Femur (tissue), 1 donor: Measurements from ENCODE around the gene TMEFF2.

Experiments
- DNase-seq: peaks from one replicate; pipeline ENCODE4 v3.0.0-alpha.2; 2017

The TMEFF2 gene

DNA sequence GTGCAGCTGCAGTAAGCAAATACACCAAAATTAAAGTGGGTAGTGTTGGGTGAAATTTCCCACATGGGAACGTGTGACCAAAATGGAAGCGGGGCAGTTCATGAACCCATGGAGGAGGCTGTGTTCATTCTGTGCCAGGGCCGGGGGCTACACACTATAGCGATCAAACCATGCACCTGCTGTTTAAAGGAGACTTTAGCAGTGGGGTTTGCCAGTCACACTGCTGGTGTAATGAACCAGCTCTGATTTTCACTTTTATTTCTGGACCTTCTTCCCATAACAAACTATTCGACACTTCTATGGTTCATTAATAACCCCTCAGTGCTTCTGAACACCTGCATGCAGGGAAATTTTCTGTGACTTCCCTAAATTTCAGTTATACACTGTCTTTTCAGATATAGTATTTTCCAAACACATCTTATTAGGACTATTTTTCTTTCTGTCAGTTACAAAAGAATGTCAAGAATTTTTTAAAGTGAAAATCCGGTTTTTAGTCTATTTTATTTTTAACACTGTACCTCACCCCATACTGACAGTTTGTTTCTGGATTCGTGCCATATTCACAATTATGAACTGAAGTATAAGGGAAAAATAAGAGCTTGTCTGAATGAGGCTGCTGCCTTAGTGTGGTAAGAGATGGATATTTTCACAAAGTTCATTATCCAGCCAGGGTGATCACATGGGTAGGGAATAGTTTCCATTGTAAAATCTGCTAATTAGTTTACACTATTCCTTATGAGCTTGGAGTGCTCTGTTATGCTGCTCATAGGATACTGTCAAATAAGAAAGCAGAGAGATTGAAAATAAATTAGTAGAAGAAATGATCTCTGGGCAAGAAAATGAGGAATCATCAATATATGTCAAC, 236.5 kb downstream of the TMEFF2 start:
- no peak for DNase-seq

DNA sequence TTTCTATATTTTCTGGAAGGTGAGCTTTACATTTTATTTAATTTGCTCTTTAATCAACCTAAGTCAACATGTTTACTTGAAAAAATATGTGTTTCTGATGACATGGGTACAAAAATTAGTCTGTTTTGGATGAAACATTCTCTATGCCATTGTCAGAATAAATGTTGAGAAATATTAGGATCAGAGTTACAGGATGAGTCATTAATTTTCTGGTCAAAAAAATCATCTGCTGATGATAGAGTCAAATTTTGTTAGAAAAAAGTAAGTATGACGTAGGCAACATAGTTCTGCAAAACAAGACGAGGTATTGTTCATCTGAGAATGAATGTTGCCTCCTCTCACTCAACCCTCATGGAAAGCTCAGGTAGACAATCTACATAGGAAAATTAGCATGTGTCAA, 240.3 kb downstream of the TMEFF2 start:
- no peak for DNase-seq

GRCh38 chr2:191952515-191953270, 242.0 kb downstream of the TMEFF2 start:
- no peak for DNase-seq

DNA sequence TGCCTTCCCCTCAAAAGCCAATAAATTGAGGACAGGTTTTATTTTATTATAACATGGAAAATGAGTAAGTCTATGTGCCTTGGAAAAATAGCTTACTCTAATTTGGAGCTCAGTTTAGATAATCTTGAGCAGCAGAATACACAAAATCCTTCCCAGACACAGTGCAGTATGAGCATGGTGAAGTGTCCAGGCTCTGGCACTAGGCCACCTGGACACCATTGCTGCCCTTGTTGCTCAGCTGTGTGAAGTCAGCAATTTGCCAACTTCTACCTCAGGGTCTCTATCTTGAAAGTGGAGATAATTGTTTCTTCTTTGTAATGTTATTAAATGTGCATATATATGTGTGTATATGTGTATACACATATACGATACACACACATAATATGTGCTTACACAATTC, 242.9 kb downstream of the TMEFF2 start:
- no peak for DNase-seq

- no peak for DNase-seq
Observed at GRCh38 chr2:191951376-191951775, 243.4 kb downstream of the TMEFF2 start.

DNA sequence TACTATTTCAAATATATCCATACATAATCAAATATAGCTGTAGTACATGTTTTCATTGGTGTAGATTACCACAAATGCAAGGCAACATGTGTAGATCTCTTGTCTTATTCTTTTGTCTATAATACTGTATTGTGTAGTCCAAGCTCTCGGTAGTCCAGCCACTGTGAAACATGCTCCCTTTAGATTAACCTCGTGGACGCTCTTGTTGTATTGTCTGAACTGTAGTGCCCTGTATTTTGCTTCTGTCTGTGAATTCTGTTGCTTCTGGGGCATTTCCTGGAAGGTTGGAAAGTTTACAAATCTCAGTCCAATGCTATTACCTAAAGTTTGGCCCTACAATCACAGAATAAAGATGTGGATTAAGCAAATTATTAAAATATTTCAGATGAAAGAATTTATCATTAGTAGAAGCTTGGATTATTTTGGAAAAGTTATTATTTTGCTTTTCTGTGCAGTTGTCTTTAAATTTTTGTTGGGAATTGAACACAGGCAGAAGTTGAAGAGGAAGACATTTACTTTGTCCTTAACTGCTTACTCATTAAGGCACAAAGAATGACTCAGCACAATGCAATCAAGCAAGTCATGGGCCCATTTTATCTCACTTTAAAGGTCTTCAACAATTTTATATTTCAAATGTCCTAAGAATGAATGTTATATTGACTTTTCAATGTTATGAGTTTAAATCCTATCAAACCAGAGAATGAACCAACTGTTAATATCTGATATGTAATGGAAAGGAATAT, 244.4 kb downstream of the TMEFF2 start:
- DNase-seq, result no peak

- no peak for DNase-seq
Observed at GRCh38 chr2:191947235-191947634, 247.5 kb downstream of the TMEFF2 start.

DNA sequence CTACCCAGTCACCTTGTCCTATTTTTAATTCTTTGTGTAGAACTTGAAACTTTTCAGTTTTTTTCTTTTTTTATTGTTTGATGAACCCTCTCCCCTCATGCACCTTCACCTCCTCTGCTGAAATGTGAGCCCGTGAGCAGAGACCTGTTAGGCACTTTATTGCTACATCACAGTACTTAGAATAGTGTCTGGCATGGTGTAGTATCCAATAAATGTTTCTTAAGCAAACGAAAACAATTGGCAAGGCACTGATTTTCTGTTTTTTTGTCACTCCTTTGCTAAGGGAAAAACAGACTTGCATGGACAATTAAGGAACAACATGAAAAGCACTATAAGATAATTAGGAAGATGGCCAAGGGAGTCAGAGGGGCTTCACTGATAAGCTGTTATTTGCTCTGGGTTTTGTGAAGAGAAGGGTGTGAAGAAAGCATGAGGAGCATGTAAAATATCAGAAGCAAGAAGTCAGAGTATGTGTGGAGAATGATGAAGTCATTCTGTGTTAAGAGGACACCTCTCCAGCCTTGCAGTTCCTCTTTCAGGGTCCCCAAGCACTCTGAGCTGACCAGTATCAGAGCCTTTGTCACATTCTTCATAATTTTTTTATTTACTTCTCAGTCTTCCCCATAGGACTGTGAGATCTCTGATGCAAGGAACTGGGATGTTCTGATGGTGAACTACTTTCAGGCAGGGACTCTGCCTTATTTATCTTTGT, 248.1 kb downstream of the TMEFF2 start:
- no peak for DNase-seq

GRCh38 chr2:191945623-191946022, 249.1 kb downstream of the TMEFF2 start:
- DNase-seq, result no peak

DNA sequence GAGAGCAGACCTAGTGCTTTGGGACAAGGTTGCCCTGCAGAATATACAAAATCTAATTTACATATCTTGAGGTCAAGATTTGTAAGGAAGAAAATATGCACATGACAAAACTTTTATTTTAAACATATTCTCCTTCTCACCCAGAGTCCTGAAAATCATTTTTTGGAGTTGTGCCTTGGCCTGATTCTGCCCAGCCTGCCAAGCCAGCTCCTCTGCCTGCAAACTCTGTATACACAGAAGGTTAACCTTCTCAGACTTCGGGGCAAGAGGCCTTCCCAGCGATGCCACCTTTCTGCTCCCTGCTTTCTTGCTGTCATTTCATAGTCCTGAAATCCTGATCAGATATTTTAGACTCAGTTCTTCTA, 252.0 kb downstream of the TMEFF2 start:
- no peak for DNase-seq

DNA sequence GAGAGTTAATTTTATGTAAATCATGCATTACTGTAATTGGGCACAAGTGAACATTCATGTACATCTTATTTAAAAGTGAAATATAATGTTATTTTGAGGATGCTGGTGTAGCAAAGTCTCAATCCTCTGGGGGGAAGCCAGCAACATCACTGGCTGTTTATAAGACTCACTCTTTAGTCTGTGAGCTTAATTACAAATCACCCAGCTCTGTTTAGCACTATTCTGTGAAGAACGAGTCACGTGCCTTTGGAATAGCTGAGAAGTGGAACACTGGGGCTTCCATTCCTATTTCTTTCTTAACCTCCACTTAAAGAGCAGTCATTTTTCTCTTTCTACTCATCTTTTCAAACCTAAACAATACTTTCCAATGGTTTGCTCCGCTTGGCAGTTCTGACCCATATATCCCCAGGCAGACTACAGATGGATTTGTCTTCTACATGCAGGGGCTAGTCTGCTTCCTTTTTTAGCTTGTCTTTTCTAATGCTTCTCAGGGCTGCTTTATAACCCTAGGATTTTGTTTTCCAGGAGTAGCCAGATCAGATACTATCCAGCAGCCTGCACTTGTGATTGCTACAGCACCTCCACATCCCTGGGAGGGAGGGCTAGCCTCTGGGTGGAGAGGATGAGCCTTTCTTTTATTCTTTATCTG, 252.5 kb downstream of the TMEFF2 start:
- no peak for DNase-seq

- DNase-seq, result no peak
Observed at GRCh38 chr2:191941376-191941929, 253.3 kb downstream of the TMEFF2 start.

DNA sequence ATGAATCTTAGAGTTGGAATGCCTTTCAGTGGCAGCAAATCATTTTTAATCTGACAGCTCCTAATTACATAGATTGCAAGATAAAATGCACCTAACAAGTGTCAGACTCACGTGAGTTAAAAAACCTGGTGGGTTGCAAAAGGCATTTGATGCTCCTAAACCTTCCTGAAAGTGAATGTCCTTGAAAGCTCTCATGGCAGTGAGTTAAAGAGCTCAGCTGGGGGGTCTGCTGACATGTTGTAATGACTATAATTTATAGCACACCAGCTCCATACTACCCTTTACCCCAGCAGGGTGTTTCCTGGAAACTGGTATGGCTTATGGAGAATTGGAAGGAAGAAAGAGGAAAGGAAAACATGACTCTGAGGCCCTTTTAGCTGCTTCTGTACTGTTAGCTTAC, 256.0 kb downstream of the TMEFF2 start:
- no peak for DNase-seq

- DNase-seq, result no peak
Observed at GRCh38 chr2:191936882-191937405, 257.8 kb downstream of the TMEFF2 start.

DNA sequence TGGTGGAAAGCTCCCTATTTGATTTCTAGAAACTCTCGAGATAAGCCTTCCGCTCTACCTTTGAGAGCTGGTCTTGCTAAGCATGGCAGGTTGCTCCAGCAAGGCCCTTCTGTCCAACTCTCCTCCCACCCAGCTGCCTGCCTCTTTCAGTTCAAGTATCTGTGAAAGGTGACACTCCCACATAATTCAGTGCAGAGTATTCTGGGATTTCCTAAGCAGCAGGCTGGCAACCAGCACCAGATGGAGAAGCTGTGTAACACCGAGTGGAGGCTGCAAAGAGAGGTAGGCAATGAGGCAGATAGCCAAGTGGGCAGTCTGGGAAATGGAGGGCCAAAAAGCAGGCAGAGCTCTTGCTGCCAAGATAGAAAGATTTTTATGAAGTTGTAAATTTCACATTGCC, 259.5 kb downstream of the TMEFF2 start:
- no peak for DNase-seq

DNA sequence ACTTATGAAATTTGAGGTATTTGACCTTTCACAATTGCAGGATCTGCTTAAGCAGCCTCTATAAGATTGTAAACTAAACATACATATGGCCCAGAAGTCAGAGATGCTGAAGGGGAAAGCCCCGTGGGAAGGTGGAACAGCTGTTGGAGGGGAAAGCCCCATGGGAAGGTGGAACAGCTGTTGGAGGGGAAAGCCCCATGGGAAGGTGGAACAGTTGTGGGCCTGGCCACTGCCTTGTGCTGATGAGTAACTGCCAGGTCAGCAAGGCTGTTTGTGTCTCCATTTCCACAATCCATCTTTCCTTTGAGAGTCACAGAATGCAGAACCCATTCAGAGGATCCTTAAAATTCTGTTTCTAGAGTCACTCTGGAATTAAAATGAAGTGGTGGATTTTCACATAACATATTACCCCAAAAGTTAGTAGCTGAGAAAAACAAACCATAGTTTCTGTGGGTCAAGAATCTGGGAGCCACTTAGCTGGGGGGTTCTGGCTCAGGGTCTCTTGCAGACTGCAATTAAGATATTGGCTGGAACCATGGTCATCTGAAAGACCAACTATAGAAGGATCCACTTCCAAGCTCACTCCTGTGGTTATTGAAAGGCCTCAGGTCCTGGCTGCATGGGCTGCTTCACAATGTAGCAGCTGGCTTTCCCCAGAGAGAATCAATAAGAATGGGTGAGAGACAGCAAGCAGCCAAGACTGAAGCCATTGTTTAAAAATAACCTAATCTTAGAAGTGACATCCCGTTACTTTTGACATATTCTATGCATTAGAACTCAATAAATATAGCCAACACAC, 261.2 kb downstream of the TMEFF2 start:
- no peak for DNase-seq

- DNase-seq, result no peak
Observed at GRCh38 chr2:191932286-191932685, 262.4 kb downstream of the TMEFF2 start.

DNA sequence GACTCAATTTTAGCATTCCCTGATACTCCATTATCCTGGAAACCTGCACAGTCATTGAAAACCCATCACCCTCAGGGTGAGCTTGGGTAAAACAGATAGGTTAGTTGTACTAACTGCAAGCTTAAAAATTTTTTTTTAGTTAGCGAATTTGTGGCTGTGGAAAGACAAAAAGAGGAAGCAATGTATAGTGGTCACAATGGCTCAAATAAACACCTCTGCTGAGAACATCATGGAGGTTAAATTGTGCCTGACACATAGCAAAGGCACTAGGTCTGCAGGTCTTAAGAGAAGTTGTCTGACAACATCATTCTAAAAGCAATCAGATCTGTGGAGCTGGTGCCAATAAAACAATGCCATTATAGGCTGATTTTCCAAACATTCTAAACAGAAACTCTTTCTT, 263.4 kb downstream of the TMEFF2 start:
- DNase-seq, result no peak

- DNase-seq, result no peak
Observed at GRCh38 chr2:191930205-191930604, 264.5 kb downstream of the TMEFF2 start.

DNA sequence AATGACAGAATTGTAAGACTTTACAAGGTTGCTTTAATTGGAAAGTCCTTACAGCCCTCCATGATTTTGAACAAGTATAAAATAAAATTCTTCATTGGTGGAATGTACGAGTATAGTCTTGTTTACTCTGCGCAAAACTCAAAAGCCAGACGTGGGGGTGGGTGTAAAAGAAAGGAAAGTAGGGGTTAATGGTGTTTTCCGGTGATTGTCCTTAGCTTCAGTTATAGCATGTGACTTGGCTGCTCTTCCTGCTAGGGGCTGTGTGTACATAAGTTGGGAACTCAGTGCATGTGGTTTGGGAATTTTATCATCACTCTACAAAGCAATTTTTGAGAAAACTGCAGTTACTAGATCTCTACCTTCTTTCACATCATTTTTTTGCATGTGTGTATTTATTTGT, 265.4 kb downstream of the TMEFF2 start:
- DNase-seq, result no peak

DNA sequence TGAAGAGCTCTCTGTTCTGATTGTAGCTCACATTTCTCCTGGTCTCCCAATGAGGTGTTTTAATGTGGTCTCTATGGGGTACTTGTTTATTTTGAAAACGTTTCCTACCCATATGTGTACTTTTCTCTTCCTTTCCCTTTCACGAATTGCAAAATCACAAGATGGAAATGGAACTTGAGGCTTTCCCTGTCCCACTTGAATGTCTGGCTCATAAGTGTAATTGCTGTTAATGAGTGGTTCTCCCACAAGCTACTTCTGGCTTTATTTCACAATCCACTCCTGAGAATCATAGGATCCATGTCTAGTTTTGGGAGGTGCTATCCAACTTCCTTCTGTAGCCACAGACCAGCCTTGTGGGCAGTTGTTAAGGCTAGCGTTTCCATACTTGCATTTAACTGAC, 266.7 kb downstream of the TMEFF2 start:
- no peak for DNase-seq
